GM23338 (cell line): ENCODE measurements around the gene CD40LG. TPM values are rescaled to one million over a fixed set of nuclear protein-coding genes. Genes with fewer than 3 reads are reported as not detected.

Source experiments
- ATAC-seq: fragments of 200-7000 bp; cut with Tn5 transposase; 3 replicates; pipeline ENCODE4 v1.9.1; 2020
- DNase-seq: peaks from one replicate; pipeline ENCODE4 v3.0.0-alpha.2; 2015; ENCODE audit warnings: low spot score
- H2AFZ ChIP-seq: fragments of 200-600 bp; sonication (generic); 2 replicates; pipeline ENCODE4 v1.8.0; 2016; ENCODE audit warnings: antibody characterized with exemption, mild to moderate bottlenecking, moderate library complexity
- H3F3A ChIP-seq: fragments of 200-600 bp; sonication (generic); replicated peaks from 2 replicates; pipeline ENCODE4 v1.8.0; 2017; ENCODE audit warnings: antibody characterized with exemption, mixed run types, low read depth
- H3K27ac ChIP-seq: fragments of 200-600 bp; sonication (generic); 2 replicates; pipeline ENCODE4 v1.6.1; 2016; ENCODE audit warnings: low read depth
- H3K27me3 ChIP-seq: fragments of 200-600 bp; sonication (generic); 2 replicates; pipeline ENCODE4 v1.8.0; 2016; ENCODE audit warnings: mild to moderate bottlenecking, mixed run types, moderate library complexity; ENCODE audit not compliant: insufficient read depth
- H3K36me3 ChIP-seq: fragments of 200-600 bp; sonication (generic); 2 replicates; pipeline ENCODE4 v1.8.0; 2016; ENCODE audit warnings: mild to moderate bottlenecking; ENCODE audit not compliant: insufficient read depth
- H3K4me1 ChIP-seq: fragments of 200-600 bp; sonication (generic); 2 replicates; pipeline ENCODE4 v1.8.0; 2016; ENCODE audit warnings: mild to moderate bottlenecking, moderate library complexity; ENCODE audit not compliant: insufficient read depth
- H3K4me2 ChIP-seq: fragments of 200-600 bp; sonication (generic); 2 replicates; pipeline ENCODE4 v1.7.1; 2017; ENCODE audit warnings: mixed run types
- H3K4me3 ChIP-seq: fragments of 200-600 bp; sonication (generic); 2 replicates; pipeline ENCODE4 v1.6.1; 2016; ENCODE audit warnings: mixed run types
- H3K79me2 ChIP-seq: fragments of 200-600 bp; sonication (generic); replicated peaks from 2 replicates; pipeline ENCODE4 v1.8.0; 2017; ENCODE audit warnings: mild to moderate bottlenecking; ENCODE audit not compliant: insufficient read depth
- H3K9me2 ChIP-seq: fragments of 200-600 bp; sonication (generic); 2 replicates; pipeline ENCODE4 v1.8.0; 2017; ENCODE audit not compliant: insufficient read depth
- H4K20me1 ChIP-seq: fragments of 200-600 bp; sonication (generic); replicated peaks from 2 replicates; pipeline ENCODE4 v1.8.0; 2017; ENCODE audit warnings: mild to moderate bottlenecking; ENCODE audit not compliant: insufficient read depth
- H3K27ac Mint-ChIP-seq: 2 replicates; pipeline ENCODE4 v1.8.0; 2020; ENCODE audit warnings: inconsistent platforms, mild to moderate bottlenecking, moderate library complexity, mixed read lengths
- H3K27me3 Mint-ChIP-seq: 3 replicates; pipeline ENCODE4 v1.8.0; 2022; ENCODE audit warnings: low read depth, mild to moderate bottlenecking, moderate library complexity, mixed read lengths, inconsistent platforms; ENCODE audit not compliant: insufficient read depth, poor library complexity
- H3K36me3 Mint-ChIP-seq: 3 replicates; pipeline ENCODE4 v1.8.0; 2021; ENCODE audit warnings: low read depth, mild to moderate bottlenecking, inconsistent platforms, moderate library complexity, mixed read lengths
- H3K4me1 Mint-ChIP-seq: 3 replicates; pipeline ENCODE4 v1.8.0; 2020; ENCODE audit warnings: mild to moderate bottlenecking, inconsistent platforms, mixed read lengths
- H3K4me3 Mint-ChIP-seq: 3 replicates; pipeline ENCODE4 v1.8.0; 2021; ENCODE audit warnings: moderate library complexity, mild to moderate bottlenecking, inconsistent platforms, mixed read lengths
- H3K9me3 Mint-ChIP-seq: 3 replicates; pipeline ENCODE4 v1.8.0; 2020; ENCODE audit warnings: moderate library complexity, mild to moderate bottlenecking, inconsistent platforms, mixed read lengths
- CREB1 ChIP-seq: fragments of 250-450 bp; sonication (Bioruptor Pico); IDR thresholded peaks from 2 replicates; pipeline ENCODE4 v1.5.0; 2020; ENCODE audit warnings: low read depth, mild to moderate bottlenecking, moderate library complexity
- EZH2 ChIP-seq: fragments of 200-600 bp; sonication (generic); IDR thresholded peaks from one replicate; pipeline ENCODE4 v1.8.0; 2017; ENCODE audit warnings: antibody characterized with exemption, mild to moderate bottlenecking, low read depth; ENCODE audit not compliant: unreplicated experiment
- NANOG ChIP-seq: IDR thresholded peaks from 2 replicates; pipeline ENCODE4 v1.6.1; 2016; ENCODE audit warnings: antibody characterized with exemption, borderline replicate concordance
- POLR2AphosphoS5 ChIP-seq: IDR thresholded peaks from 2 replicates; pipeline ENCODE4 v1.6.1; 2016; ENCODE audit warnings: antibody characterized with exemption, low read depth
- STAT1 ChIP-seq: IDR thresholded peaks from one replicate; pipeline ENCODE4 v1.6.1; 2016; ENCODE audit warnings: antibody characterized with exemption; ENCODE audit not compliant: unreplicated experiment
- ZNF114 ChIP-seq: fragments of 250-450 bp; sonication (Bioruptor Pico); IDR thresholded peaks from 2 replicates; pipeline ENCODE4 v1.5.0; 2020; ENCODE audit warnings: mild to moderate bottlenecking, moderate library complexity
- ZNF331 ChIP-seq: fragments of 250-450 bp; sonication (Bioruptor Pico); IDR thresholded peaks from 2 replicates; pipeline ENCODE4 v1.5.0; 2020; ENCODE audit warnings: low read depth, mild to moderate bottlenecking, moderate library complexity
- polyA plus RNA-seq: library from polyadenylated mRNA; unstranded; fragments of >200 nt; fragmentation: Nextera tagmentation; extraction: Ambion mirVana; gene quantifications from 2 replicates; pipeline ENCODE4 v1.2.1, GENCODE V29; 2016
- total RNA-seq: library from RNA; depleted of rRNA; stranded (reverse); fragments of >200 nt; shearing (Covaris generic); gene quantifications from 2 replicates; pipeline ENCODE4 v1.2.3, GENCODE V29; 2014
- TF ChIP-seq, protein P1 (sequence below), 2 experiments: fragments of 200-600 bp in 1 of 2; sonication (generic) in 1 of 2; conservative IDR thresholded peaks; 2 replicates each; pipeline versions ENCODE4 v1.5.1 to v1.6.1; 2016 to 2017; ENCODE audit warnings: antibody characterized with exemption in 2 of 2, low read depth in 2 of 2, mild to moderate bottlenecking in 2 of 2, moderate library complexity in 1 of 2
- TF ChIP-seq, protein P2 (sequence below): IDR thresholded peaks from one replicate; pipeline ENCODE4 v1.6.1; 2018; ENCODE audit warnings: antibody characterized with exemption; ENCODE audit not compliant: unreplicated experiment
- TF ChIP-seq, protein P3 (sequence below): fragments of 250-450 bp; sonication (Bioruptor Pico); IDR thresholded peaks from 2 replicates; pipeline ENCODE4 v1.5.0; 2020; ENCODE audit warnings: mild to moderate bottlenecking, moderate library complexity

Gene CD40LG
- total and polyA plus RNA-seq, 2 experiments from 2014 or later, result not detected

DNA sequence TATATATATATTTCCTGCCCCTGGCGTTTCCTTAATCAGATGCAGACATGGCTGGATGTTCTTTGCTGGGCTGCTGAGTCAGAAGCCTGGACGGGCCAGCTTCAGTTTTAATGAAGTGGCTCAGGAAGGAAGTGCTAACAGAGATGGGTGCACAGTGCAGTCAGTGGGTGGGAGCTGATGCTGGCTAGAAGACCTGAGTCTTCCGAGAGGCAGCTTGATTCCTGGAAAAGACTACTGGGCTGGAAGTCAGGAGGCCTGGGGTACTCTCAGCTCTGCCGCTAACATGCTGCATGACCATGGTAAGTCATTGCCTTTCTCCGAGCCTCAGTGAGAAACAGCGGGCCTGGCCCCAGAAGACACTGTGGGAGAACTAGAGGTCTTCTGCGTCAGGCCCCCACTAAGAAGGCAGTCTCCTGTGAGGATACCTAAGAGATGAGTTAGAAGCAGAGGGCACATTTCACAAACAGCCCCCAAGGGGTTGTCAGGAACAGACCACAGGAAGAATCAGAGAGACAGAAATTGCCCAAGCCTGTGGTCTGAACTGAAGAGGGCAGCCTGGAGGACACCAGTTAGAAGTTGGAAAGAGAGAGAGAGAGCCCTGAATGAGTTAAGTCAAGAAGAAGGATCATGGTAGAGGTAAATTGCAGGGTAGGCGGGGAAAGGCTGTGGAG, 8.3 kb upstream of the CD40LG start:
- no peak overlapping the region for H3K27ac Mint-ChIP-seq
- H3K9me3 Mint-ChIP-seq, result no peaks in the 10 kb centered on the region
- peaks cover 4% of the 10 kb centered on the region for H3K27me3 Mint-ChIP-seq
- Histone ChIP-seq H3K9me2 (no peaks in the 10 kb centered on the region), H3K79me2 (no peaks in the 10 kb centered on the region), H3K27me3 (no peaks in the 10 kb centered on the region), H3K4me1 (peaks cover 8% of the 10 kb centered on the region), H3F3A (no peaks in the 10 kb centered on the region), H3K36me3 (no peaks in the 10 kb centered on the region), H4K20me1 (no peaks in the 10 kb centered on the region), H2AFZ (no peak overlapping the region), H3K27ac (no peak overlapping the region), H3K4me2 (no peak overlapping the region), H3K4me3 (no peak overlapping the region)
- H3K4me3 Mint-ChIP-seq, result no peak overlapping the region
- DNase-seq (no peak), ATAC-seq (no peak)
- H3K36me3 Mint-ChIP-seq, result no peaks in the 10 kb centered on the region
- H3K4me1 Mint-ChIP-seq, result peaks cover 19% of the 10 kb centered on the region
- TF ChIP-seq ZNF331 (CRISPR knock-in tag) (no peak), EZH2 (no peak), NANOG (no peak), CREB1 (no peak), ZNF114 (CRISPR knock-in tag) (no peak), POLR2AphosphoS5 (no peak), STAT1 (no peak)
- TF ChIP-seq, protein P1, sequence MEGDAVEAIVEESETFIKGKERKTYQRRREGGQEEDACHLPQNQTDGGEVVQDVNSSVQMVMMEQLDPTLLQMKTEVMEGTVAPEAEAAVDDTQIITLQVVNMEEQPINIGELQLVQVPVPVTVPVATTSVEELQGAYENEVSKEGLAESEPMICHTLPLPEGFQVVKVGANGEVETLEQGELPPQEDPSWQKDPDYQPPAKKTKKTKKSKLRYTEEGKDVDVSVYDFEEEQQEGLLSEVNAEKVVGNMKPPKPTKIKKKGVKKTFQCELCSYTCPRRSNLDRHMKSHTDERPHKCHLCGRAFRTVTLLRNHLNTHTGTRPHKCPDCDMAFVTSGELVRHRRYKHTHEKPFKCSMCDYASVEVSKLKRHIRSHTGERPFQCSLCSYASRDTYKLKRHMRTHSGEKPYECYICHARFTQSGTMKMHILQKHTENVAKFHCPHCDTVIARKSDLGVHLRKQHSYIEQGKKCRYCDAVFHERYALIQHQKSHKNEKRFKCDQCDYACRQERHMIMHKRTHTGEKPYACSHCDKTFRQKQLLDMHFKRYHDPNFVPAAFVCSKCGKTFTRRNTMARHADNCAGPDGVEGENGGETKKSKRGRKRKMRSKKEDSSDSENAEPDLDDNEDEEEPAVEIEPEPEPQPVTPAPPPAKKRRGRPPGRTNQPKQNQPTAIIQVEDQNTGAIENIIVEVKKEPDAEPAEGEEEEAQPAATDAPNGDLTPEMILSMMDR (conservative IDR thresholded peaks at IDR 0.05; ENCODE audit: low read depth in 2 of 2), result no peak
- TF ChIP-seq, protein P2, sequence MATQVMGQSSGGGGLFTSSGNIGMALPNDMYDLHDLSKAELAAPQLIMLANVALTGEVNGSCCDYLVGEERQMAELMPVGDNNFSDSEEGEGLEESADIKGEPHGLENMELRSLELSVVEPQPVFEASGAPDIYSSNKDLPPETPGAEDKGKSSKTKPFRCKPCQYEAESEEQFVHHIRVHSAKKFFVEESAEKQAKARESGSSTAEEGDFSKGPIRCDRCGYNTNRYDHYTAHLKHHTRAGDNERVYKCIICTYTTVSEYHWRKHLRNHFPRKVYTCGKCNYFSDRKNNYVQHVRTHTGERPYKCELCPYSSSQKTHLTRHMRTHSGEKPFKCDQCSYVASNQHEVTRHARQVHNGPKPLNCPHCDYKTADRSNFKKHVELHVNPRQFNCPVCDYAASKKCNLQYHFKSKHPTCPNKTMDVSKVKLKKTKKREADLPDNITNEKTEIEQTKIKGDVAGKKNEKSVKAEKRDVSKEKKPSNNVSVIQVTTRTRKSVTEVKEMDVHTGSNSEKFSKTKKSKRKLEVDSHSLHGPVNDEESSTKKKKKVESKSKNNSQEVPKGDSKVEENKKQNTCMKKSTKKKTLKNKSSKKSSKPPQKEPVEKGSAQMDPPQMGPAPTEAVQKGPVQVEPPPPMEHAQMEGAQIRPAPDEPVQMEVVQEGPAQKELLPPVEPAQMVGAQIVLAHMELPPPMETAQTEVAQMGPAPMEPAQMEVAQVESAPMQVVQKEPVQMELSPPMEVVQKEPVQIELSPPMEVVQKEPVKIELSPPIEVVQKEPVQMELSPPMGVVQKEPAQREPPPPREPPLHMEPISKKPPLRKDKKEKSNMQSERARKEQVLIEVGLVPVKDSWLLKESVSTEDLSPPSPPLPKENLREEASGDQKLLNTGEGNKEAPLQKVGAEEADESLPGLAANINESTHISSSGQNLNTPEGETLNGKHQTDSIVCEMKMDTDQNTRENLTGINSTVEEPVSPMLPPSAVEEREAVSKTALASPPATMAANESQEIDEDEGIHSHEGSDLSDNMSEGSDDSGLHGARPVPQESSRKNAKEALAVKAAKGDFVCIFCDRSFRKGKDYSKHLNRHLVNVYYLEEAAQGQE, result no peak
- TF ChIP-seq, protein P3, sequence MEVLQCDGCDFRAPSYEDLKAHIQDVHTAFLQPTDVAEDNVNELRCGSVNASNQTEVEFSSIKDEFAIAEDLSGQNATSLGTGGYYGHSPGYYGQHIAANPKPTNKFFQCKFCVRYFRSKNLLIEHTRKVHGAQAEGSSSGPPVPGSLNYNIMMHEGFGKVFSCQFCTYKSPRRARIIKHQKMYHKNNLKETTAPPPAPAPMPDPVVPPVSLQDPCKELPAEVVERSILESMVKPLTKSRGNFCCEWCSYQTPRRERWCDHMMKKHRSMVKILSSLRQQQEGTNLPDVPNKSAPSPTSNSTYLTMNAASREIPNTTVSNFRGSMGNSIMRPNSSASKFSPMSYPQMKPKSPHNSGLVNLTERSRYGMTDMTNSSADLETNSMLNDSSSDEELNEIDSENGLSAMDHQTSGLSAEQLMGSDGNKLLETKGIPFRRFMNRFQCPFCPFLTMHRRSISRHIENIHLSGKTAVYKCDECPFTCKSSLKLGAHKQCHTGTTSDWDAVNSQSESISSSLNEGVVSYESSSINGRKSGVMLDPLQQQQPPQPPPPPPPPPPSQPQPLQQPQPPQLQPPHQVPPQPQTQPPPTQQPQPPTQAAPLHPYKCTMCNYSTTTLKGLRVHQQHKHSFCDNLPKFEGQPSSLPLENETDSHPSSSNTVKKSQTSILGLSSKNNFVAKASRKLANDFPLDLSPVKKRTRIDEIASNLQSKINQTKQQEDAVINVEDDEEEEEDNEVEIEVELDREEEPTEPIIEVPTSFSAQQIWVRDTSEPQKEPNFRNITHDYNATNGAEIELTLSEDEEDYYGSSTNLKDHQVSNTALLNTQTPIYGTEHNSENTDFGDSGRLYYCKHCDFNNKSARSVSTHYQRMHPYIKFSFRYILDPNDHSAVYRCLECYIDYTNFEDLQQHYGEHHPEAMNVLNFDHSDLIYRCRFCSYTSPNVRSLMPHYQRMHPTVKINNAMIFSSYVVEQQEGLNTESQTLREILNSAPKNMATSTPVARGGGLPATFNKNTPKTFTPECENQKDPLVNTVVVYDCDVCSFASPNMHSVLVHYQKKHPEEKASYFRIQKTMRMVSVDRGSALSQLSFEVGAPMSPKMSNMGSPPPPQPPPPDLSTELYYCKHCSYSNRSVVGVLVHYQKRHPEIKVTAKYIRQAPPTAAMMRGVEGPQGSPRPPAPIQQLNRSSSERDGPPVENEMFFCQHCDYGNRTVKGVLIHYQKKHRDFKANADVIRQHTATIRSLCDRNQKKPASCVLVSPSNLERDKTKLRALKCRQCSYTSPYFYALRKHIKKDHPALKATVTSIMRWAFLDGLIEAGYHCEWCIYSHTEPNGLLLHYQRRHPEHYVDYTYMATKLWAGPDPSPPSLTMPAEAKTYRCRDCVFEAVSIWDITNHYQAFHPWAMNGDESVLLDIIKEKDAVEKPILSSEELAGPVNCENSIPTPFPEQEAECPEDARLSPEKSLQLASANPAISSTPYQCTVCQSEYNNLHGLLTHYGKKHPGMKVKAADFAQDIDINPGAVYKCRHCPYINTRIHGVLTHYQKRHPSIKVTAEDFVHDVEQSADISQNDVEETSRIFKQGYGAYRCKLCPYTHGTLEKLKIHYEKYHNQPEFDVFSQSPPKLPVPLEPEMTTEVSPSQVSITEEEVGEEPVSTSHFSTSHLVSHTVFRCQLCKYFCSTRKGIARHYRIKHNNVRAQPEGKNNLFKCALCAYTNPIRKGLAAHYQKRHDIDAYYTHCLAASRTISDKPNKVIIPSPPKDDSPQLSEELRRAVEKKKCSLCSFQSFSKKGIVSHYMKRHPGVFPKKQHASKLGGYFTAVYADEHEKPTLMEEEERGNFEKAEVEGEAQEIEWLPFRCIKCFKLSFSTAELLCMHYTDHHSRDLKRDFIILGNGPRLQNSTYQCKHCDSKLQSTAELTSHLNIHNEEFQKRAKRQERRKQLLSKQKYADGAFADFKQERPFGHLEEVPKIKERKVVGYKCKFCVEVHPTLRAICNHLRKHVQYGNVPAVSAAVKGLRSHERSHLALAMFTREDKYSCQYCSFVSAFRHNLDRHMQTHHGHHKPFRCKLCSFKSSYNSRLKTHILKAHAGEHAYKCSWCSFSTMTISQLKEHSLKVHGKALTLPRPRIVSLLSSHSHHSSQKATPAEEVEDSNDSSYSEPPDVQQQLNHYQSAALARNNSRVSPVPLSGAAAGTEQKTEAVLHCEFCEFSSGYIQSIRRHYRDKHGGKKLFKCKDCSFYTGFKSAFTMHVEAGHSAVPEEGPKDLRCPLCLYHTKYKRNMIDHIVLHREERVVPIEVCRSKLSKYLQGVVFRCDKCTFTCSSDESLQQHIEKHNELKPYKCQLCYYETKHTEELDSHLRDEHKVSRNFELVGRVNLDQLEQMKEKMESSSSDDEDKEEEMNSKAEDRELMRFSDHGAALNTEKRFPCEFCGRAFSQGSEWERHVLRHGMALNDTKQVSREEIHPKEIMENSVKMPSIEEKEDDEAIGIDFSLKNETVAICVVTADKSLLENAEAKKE, result no peak
